Measurements from ENCODE around the gene ZSCAN25. TPM values are rescaled to one million over a fixed set of nuclear protein-coding genes. Genes with fewer than 3 reads are reported as not detected.

ZSCAN25 gene
- total and polyA plus RNA-seq, 2 of the 13 experiments (the other 11 are each of a cell fraction or from before 2014, with no cell fraction given): 12.1 to 16.8 TPM

- ATAC-seq: peak; percentile 89
- peak; percentile 64 for DNase-seq (ENCODE audit: low spot score)
- Histone ChIP-seq H2AFZ (ENCODE audit: low read length) (no peak overlapping the region), H3K4me2 (ENCODE audit: low read depth, low read length) (no peak overlapping the region), H3K27ac (ENCODE audit: extremely low read length, insufficient read depth, low read length) (peak overlapping the region; percentile 10), H3K27me3 (ENCODE audit: control insufficient read depth in 1 of 2, insufficient read depth in 2 of 2, low read length in 2 of 2) (no peaks in the 10 kb centered on the region), H3K36me3 (replicated peaks in 1 of 2; ENCODE audit: control insufficient read depth in 1 of 2, insufficient read depth in 2 of 2, low read length in 2 of 2) (peaks cover 16 to 50% of the 10 kb centered on the region in 2 experiments; a peak in 4 of 5 replicates), H3K4me3 (replicated peaks in 1 of 3; ENCODE audit: insufficient read depth in 1 of 3, low read depth in 2 of 3, low read length in 3 of 3) (no peak overlapping the region), H3K9ac (ENCODE audit: insufficient read depth, low read depth, low read length) (no peak overlapping the region), H3K79me2 (ENCODE audit: insufficient read depth, low read length) (no peaks in the 10 kb centered on the region), H3K9me3 (ENCODE audit: low read length) (no peaks in the 10 kb centered on the region), H3K4me1 (ENCODE audit: insufficient read depth, low read length) (peaks cover 24% of the 10 kb centered on the region), H4K20me1 (ENCODE audit: insufficient read depth, low read length) (no peaks in the 10 kb centered on the region)
- ChIA-PET POLR2A (interaction anchor here (0.7 to 3.7 kb wide), 8 partner anchors 10 to 345 kb away, joined by 3 to 35 read pairs (median 4); partner anchors contain the start of genes AZGP1, TRIM4 and ZSCAN25), CTCF (ENCODE audit: low intra/inter-chr PET ratio, low total read pairs) (interaction anchor here (1.0 to 1.5 kb wide), 2 partner anchors 206 to 281 kb away, joined by 4 to 8 read pairs; no protein-coding TSS in a partner anchor)
- intact Hi-C loops (cut with micrococcal nuclease; ENCODE audit: unreplicated experiment): loop anchor here (1.0 to 10.0 kb wide), 6 partner anchors 61 to 422 kb away; partner anchors contain the start of gene TRIM4
- in situ Hi-C loops (cut with HindIII; ENCODE audit: extremely low pct_ligation_motif_present, low pct_unique_long_range_greater_than_20kb): loop anchor here (10.0 kb wide), 1 partner anchor 273 kb away; no protein-coding TSS in a partner anchor
- FAIRE-seq: peak; percentile 48
- BruUV-seq (replicated peaks): no TSS peak
- WGBS (ENCODE audit: low lambda C conversion rate): 63% methylated on average over 9 of the region's 9 CpGs
- TF ChIP-seq GZF1 (CRISPR knock-in tag; IDR thresholded peaks at IDR 0.05): peak; percentile 97
- peak; percentile 74 to 88 for TF ChIP-seq MAFK (conservative IDR thresholded peaks at IDR 0.05 in 1 of 2, IDR thresholded peaks at IDR 0.05 in 1 of 2; ENCODE audit: low read length in 2 of 2)
- 0 out of 4 replicates have a peak, but pooled peaks of 1 of the 2 experiments have one; percentile 17 for TF ChIP-seq EP300 (IDR thresholded peaks at IDR 0.05; ENCODE audit: low read depth in 2 of 2, low read length in 2 of 2)
- no peak for TF ChIP-seq EP300 (CRISPR knock-in tag; IDR thresholded peaks at IDR 0.05; ENCODE audit: borderline replicate concordance)
- TF ChIP-seq HNF1B (CRISPR knock-in tag; IDR thresholded peaks at IDR 0.05): 0 out of 2 replicates have a peak, but pooled peaks have one; percentile 46
- TF ChIP-seq SRSF1 (optimal IDR thresholded peaks at IDR 0.05; ENCODE audit: low read depth, low read length): no peak
- TF ChIP-seq RBM22 (optimal IDR thresholded peaks at IDR 0.05; ENCODE audit: low read length): peak; percentile 15
- TF ChIP-seq ZNF580 (CRISPR knock-in tag; IDR thresholded peaks at IDR 0.05; ENCODE audit: borderline replicate concordance, low read depth): peak; percentile 37; the same call in 1 of the 2 replicates
- 0 out of 2 replicates have a peak, but pooled peaks have one; percentile 44 for TF ChIP-seq ZSCAN12 (CRISPR knock-in tag; IDR thresholded peaks at IDR 0.05)
- peak; percentile 86 for TF ChIP-seq CTCF (CRISPR knock-in tag; IDR thresholded peaks at IDR 0.05)
- no peak for TF ChIP-seq MAX (IDR thresholded peaks at IDR 0.05)
- TF ChIP-seq MXI1 (IDR thresholded peaks at IDR 0.05; ENCODE audit: borderline replicate concordance, low read depth, low read length): no peak
- no peak for TF ChIP-seq ZNF660 (CRISPR knock-in tag; IDR thresholded peaks at IDR 0.05; ENCODE audit: borderline replicate concordance, low read depth)
- 0 out of 2 replicates have a peak, but pooled peaks have one; percentile 31 for TF ChIP-seq HOXA3 (CRISPR knock-in tag; IDR thresholded peaks at IDR 0.05)
- no peak for TF ChIP-seq ZNF501 (CRISPR knock-in tag; IDR thresholded peaks at IDR 0.05)
- no peak for TF ChIP-seq TRIM24 (CRISPR knock-in tag; IDR thresholded peaks at IDR 0.05)
- peak; percentile 83; the same call in 1 of the 2 replicates for TF ChIP-seq ZNF362 (CRISPR knock-in tag; IDR thresholded peaks at IDR 0.05; ENCODE audit: borderline replicate concordance)
- no peak for TF ChIP-seq ZNF121 (CRISPR knock-in tag; IDR thresholded peaks at IDR 0.05)
These were observed 14.8 kb downstream of the ZSCAN25 start for GRCh38 chr7:99631295-99632109.

Data from HepG2 (cell line).